Mammary epithelial cell (primary cell): ENCODE data around the gene TPD52L1.

Source experiments
- CTCF ChIP-seq, 2 donors: IDR thresholded peaks in 1 of 2; conservative IDR thresholded peaks in 1 of 2; 2 replicates each; pipeline ENCODE4 v1.5.1; 2011 to 2012; ENCODE audit warnings: inconsistent platforms in 2 of 2, low read length in 2 of 2, mild to moderate bottlenecking in 2 of 2, control low read depth in 1 of 2, low read depth in 1 of 2; ENCODE audit not compliant: insufficient read depth in 1 of 2; ENCODE audit errors: extremely low read depth in 1 of 2
- EZH2 ChIP-seq: IDR thresholded peaks from 2 replicates; pipeline ENCODE4 v1.6.1; 2012; ENCODE audit warnings: low read length, inconsistent platforms, borderline replicate concordance

- TF ChIP-seq CTCF (conservative IDR thresholded peaks at IDR 0.05 in 1 of 2, IDR thresholded peaks at IDR 0.05 in 1 of 2; ENCODE audit: extremely low read depth in 1 of 2, insufficient read depth in 1 of 2, low read depth in 1 of 2, low read length in 2 of 2), result no peak
- no peak for TF ChIP-seq EZH2
Observed at GRCh38 chr6:125192610-125192930, 39.0 kb downstream of the TPD52L1 start.
